ENCODE results near the gene ESR2.
"Not testable (repeated sequence)": the region's sequence is repeated elsewhere in the genome, so short reads cannot be mapped to it uniquely, and the experiment has no call there.

The ESR2 gene

GRCh38 chr14:64185184-64185583, 109.0 kb downstream of the ESR2 start:
- in situ Hi-C loops (cut with MboI; ENCODE audit: low pct_unique_long_range_greater_than_20kb, low sequenced_read_pairs): no loop called here
- no peak for DNase-seq

GRCh38 chr14:64184103-64184729, 110.0 kb downstream of the ESR2 start:
- DNase-seq: no peak
- in situ Hi-C loops (cut with MboI; ENCODE audit: low pct_unique_long_range_greater_than_20kb, low sequenced_read_pairs): no loop called here

- DNase-seq; in situ Hi-C loops (cut with MboI; ENCODE audit: low pct_unique_long_range_greater_than_20kb, low sequenced_read_pairs): not testable (repeated sequence)
Measured at GRCh38 chr14:64182908-64183307, 111.3 kb downstream of the ESR2 start.

GRCh38 chr14:64178814-64179213, 115.4 kb downstream of the ESR2 start:
- no peak for DNase-seq
- in situ Hi-C loops (cut with MboI; ENCODE audit: low pct_unique_long_range_greater_than_20kb, low sequenced_read_pairs): no loop called here

GRCh38 chr14:64176330-64176729, 117.8 kb downstream of the ESR2 start:
- in situ Hi-C loops (cut with MboI; ENCODE audit: low pct_unique_long_range_greater_than_20kb, low sequenced_read_pairs): no loop called here
- no peak for DNase-seq

- in situ Hi-C loops (cut with MboI; ENCODE audit: low pct_unique_long_range_greater_than_20kb, low sequenced_read_pairs): no loop called here
- DNase-seq: no peak
Measured at GRCh38 chr14:64174922-64175782, 119.0 kb downstream of the ESR2 start.

- no peak for DNase-seq
- in situ Hi-C loops (cut with MboI; ENCODE audit: low pct_unique_long_range_greater_than_20kb, low sequenced_read_pairs): no loop called here
Measured at GRCh38 chr14:64170181-64170580, 124.0 kb downstream of the ESR2 start.

GRCh38 chr14:64159588-64159987, 134.6 kb downstream of the ESR2 start:
- no peak for DNase-seq
- in situ Hi-C loops (cut with MboI; ENCODE audit: low pct_unique_long_range_greater_than_20kb, low sequenced_read_pairs): no loop called here

- in situ Hi-C loops (cut with MboI; ENCODE audit: low pct_unique_long_range_greater_than_20kb, low sequenced_read_pairs): no loop called here
- DNase-seq: no peak
Measured at GRCh38 chr14:64158608-64159007, 135.6 kb downstream of the ESR2 start.

- no peak for DNase-seq
- in situ Hi-C loops (cut with MboI; ENCODE audit: low pct_unique_long_range_greater_than_20kb, low sequenced_read_pairs): no loop called here
Measured at GRCh38 chr14:64149921-64150320, 144.2 kb downstream of the ESR2 start.

- in situ Hi-C loops (cut with MboI; ENCODE audit: low pct_unique_long_range_greater_than_20kb, low sequenced_read_pairs): no loop called here
- no peak for DNase-seq
Measured at GRCh38 chr14:64147126-64147790, 146.9 kb downstream of the ESR2 start.

GRCh38 chr14:64137657-64138290, 156.4 kb downstream of the ESR2 start:
- in situ Hi-C loops (cut with MboI; ENCODE audit: low pct_unique_long_range_greater_than_20kb, low sequenced_read_pairs): no loop called here
- peak; percentile 17 for DNase-seq

- no peak for DNase-seq
- in situ Hi-C loops (cut with MboI; ENCODE audit: low pct_unique_long_range_greater_than_20kb, low sequenced_read_pairs): no loop called here
Measured at GRCh38 chr14:64126548-64126947, 167.6 kb downstream of the ESR2 start.

GRCh38 chr14:64125270-64125669, 168.9 kb downstream of the ESR2 start:
- in situ Hi-C loops (cut with MboI; ENCODE audit: low pct_unique_long_range_greater_than_20kb, low sequenced_read_pairs): no loop called here
- DNase-seq: no peak

GRCh38 chr14:64123241-64123822, 170.8 kb downstream of the ESR2 start:
- in situ Hi-C loops (cut with MboI; ENCODE audit: low pct_unique_long_range_greater_than_20kb, low sequenced_read_pairs): no loop called here

GRCh38 chr14:64119980-64120379, 174.2 kb downstream of the ESR2 start:
- in situ Hi-C loops (cut with MboI; ENCODE audit: low pct_unique_long_range_greater_than_20kb, low sequenced_read_pairs): no loop called here
- no peak for DNase-seq

More at GRCh38 chr14:64123241-64123822, 170.8 kb downstream of the ESR2 start:
- DNase-seq: no peak

GRCh38 chr14:64119500-64119899, 174.7 kb downstream of the ESR2 start:
- in situ Hi-C loops (cut with MboI; ENCODE audit: low pct_unique_long_range_greater_than_20kb, low sequenced_read_pairs): no loop called here
- no peak for DNase-seq

- in situ Hi-C loops (cut with MboI; ENCODE audit: low pct_unique_long_range_greater_than_20kb, low sequenced_read_pairs): no loop called here
- no peak for DNase-seq
Measured at GRCh38 chr14:64118892-64119291, 175.3 kb downstream of the ESR2 start.

GRCh38 chr14:64118403-64118742, 175.8 kb downstream of the ESR2 start:
- DNase-seq; in situ Hi-C loops (cut with MboI; ENCODE audit: low pct_unique_long_range_greater_than_20kb, low sequenced_read_pairs): not testable (repeated sequence)

Measured in KBM-7 (cell line).